ENCODE results near the gene NUMB. TPM values are rescaled to one million over a fixed set of nuclear protein-coding genes. Genes with fewer than 3 reads are reported as not detected.

NUMB gene
- total and polyA plus RNA-seq, 2 of the 13 experiments (the other 11 are each of a cell fraction or from before 2014, with no cell fraction given), result 20.3 to 71.1 TPM

GRCh38 chr14:73325630-73326299 lies 132.6 kb downstream of the NUMB start (continued):
- no peak for TF ChIP-seq ZNF354B (CRISPR knock-in tag; IDR thresholded peaks at IDR 0.05)
- TF ChIP-seq ZNF850 (CRISPR knock-in tag; conservative IDR thresholded peaks at IDR 0.05), result no peak
- TF ChIP-seq ZIK1 (CRISPR knock-in tag; IDR thresholded peaks at IDR 0.05; ENCODE audit: borderline replicate concordance, low read depth), result no peak
- no peak for TF ChIP-seq ERF (CRISPR knock-in tag; IDR thresholded peaks at IDR 0.05)
- no peak for TF ChIP-seq RBM22 (optimal IDR thresholded peaks at IDR 0.05; ENCODE audit: low read length)
- no peak for TF ChIP-seq MAX (IDR thresholded peaks at IDR 0.05)
- TF ChIP-seq KLF15 (CRISPR knock-in tag; IDR thresholded peaks at IDR 0.05; ENCODE audit: borderline replicate concordance), result no peak
- no peak for TF ChIP-seq ELF1 (CRISPR knock-in tag; IDR thresholded peaks at IDR 0.05)
- no peak for TF ChIP-seq ZNF432 (CRISPR knock-in tag; IDR thresholded peaks at IDR 0.05; ENCODE audit: borderline replicate concordance)
- no peak for TF ChIP-seq PHF20 (CRISPR knock-in tag; IDR thresholded peaks at IDR 0.05)
- TF ChIP-seq ZNF746 (CRISPR knock-in tag; IDR thresholded peaks at IDR 0.05), result no peak

DNA sequence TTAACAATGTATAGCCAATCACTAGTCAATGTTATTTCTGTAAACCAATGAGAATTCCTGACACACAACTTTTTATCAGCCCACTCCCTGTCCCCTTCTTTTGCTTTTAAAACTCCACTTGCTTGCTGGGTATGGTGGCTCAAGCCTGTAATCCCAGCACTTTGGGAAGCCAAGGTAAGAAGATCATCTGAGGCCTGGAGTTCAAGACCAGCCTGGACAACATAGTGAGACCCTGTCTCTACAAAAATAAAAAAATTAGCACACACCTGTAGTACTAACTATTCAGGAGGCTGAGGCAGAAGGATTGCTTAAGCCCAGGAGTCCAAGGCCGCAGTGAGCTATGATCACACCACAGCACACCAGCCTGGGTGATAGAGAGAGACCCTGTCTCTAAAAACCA lies 133.3 kb downstream of the NUMB start:
- Histone ChIP-seq H3K36me3 (replicated peaks in 1 of 2; ENCODE audit: control insufficient read depth in 1 of 2, insufficient read depth in 2 of 2, low read length in 2 of 2) (0 out of 5 replicates have a peak, but pooled peaks cover 3 to 7% of the 10 kb centered on the region in 2 experiments), H3K9ac (ENCODE audit: insufficient read depth, low read depth, low read length) (no peak overlapping the region), H4K20me1 (ENCODE audit: insufficient read depth, low read length) (no peaks in the 10 kb centered on the region), H3K79me2 (ENCODE audit: insufficient read depth, low read length) (no peaks in the 10 kb centered on the region), H3K4me1 (ENCODE audit: insufficient read depth, low read length) (peaks cover 38% of the 10 kb centered on the region), H3K4me3 (replicated peaks in 1 of 3; ENCODE audit: insufficient read depth in 1 of 3, low read depth in 2 of 3, low read length in 3 of 3) (no peak overlapping the region), H3K27ac (ENCODE audit: extremely low read length, insufficient read depth, low read length) (no peak overlapping the region), H2AFZ (ENCODE audit: low read length) (no peak overlapping the region), H3K4me2 (ENCODE audit: low read depth, low read length) (no peak overlapping the region), H3K9me3 (ENCODE audit: low read length) (no peaks in the 10 kb centered on the region), H3K27me3 (ENCODE audit: control insufficient read depth in 1 of 2, insufficient read depth in 2 of 2, low read length in 2 of 2) (no peaks in the 10 kb centered on the region)
- ChIA-PET CTCF (ENCODE audit: low intra/inter-chr PET ratio, low total read pairs) (no interaction called here), POLR2A (no interaction called here)
- BruUV-seq (replicated peaks), result no TSS peak
- in situ Hi-C loops (cut with HindIII; ENCODE audit: extremely low pct_ligation_motif_present, low pct_unique_long_range_greater_than_20kb) (no loop called here), intact Hi-C loops (cut with micrococcal nuclease; ENCODE audit: unreplicated experiment) (no loop called here)
- no peak for FAIRE-seq
- no peak for DNase-seq (ENCODE audit: low spot score)
- ATAC-seq, result no peak
- WGBS (ENCODE audit: low lambda C conversion rate), result 86% methylated on average over 1 of the region's 1 CpG
- TF ChIP-seq ZNF792 (CRISPR knock-in tag; IDR thresholded peaks at IDR 0.05), result no peak
- peak; percentile 66 for TF ChIP-seq ZNF770 (CRISPR knock-in tag; IDR thresholded peaks at IDR 0.05)
- no peak for TF ChIP-seq SOX6 (IDR thresholded peaks at IDR 0.05)
- no peak for TF ChIP-seq SOX6 (CRISPR knock-in tag; IDR thresholded peaks at IDR 0.05)
- TF ChIP-seq ZNF30 (CRISPR knock-in tag; IDR thresholded peaks at IDR 0.05), result no peak
- no peak for TF ChIP-seq ZBTB21 (CRISPR knock-in tag; IDR thresholded peaks at IDR 0.05)
- no peak for TF ChIP-seq TAF15 (IDR thresholded peaks at IDR 0.05; ENCODE audit: low read depth, low read length, poor library complexity, severe bottlenecking)
- TF ChIP-seq MTF1 (CRISPR knock-in tag; IDR thresholded peaks at IDR 0.05), result no peak
- TF ChIP-seq, protein P1, sequence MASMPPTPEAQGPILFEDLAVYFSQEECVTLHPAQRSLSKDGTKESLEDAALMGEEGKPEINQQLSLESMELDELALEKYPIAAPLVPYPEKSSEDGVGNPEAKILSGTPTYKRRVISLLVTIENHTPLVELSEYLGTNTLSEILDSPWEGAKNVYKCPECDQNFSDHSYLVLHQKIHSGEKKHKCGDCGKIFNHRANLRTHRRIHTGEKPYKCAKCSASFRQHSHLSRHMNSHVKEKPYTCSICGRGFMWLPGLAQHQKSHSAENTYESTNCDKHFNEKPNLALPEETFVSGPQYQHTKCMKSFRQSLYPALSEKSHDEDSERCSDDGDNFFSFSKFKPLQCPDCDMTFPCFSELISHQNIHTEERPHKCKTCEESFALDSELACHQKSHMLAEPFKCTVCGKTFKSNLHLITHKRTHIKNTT (CRISPR knock-in tag; IDR thresholded peaks at IDR 0.05), result no peak
- TF ChIP-seq ZMYM3 (CRISPR knock-in tag; IDR thresholded peaks at IDR 0.05), result 0 out of 2 replicates have a peak, but pooled peaks have one; percentile 16
- no peak for TF ChIP-seq ZNF329 (CRISPR knock-in tag; IDR thresholded peaks at IDR 0.05; ENCODE audit: low read depth)
- no peak for TF ChIP-seq ZNF816 (CRISPR knock-in tag; IDR thresholded peaks at IDR 0.05; ENCODE audit: borderline replicate concordance)
- TF ChIP-seq SKI (IDR thresholded peaks at IDR 0.05; ENCODE audit: partially characterized antibody), result no peak
